MM.1S (cell line): ENCODE data around the gene FITM2.

Source experiments
- CTCF ChIP-seq: fragments of 300-600 bp; sonication (generic); IDR thresholded peaks from 2 replicates; pipeline ENCODE4 v1.5.1; 2016; ENCODE audit warnings: antibody characterized with exemption, low read length, mixed read lengths
- EZH2 ChIP-seq: fragments of 300-600 bp; sonication (generic); optimal IDR thresholded peaks from 2 replicates; pipeline ENCODE3; 2017; ENCODE audit warnings: low read depth, mild to moderate bottlenecking, antibody characterized with exemption, low read length, mixed read lengths
- EZH2phosphoT487 ChIP-seq: fragments of 300-600 bp; sonication (generic); IDR thresholded peaks from 2 replicates; pipeline ENCODE4 v1.6.1; 2018; ENCODE audit warnings: antibody characterized with exemption, low read length

- no peak for TF ChIP-seq CTCF
- no peak for TF ChIP-seq EZH2
- TF ChIP-seq EZH2phosphoT487, result no peak
Measured at GRCh38 chr20:44343162-44343675, 32.2 kb upstream of the FITM2 start.
